HEK293 (cell line): ENCODE measurements around the gene SYT5.

Experiments
- IKZF3 ChIP-seq: fragments of 450-650 bp; IDR thresholded peaks from 2 replicates; pipeline ENCODE4 v1.5.0; 2018; ENCODE audit warnings: missing biosample characterization, mild to moderate bottlenecking, missing genetic modification characterization, moderate library complexity
- KLF8 ChIP-seq: fragments of 450-650 bp; formaldehyde crosslinking; IDR thresholded peaks from 2 replicates; pipeline ENCODE4 v1.5.1; 2016; ENCODE audit warnings: missing biosample characterization, missing genetic modification characterization
- KLF9 ChIP-seq: fragments of 450-650 bp; formaldehyde crosslinking; IDR thresholded peaks from 2 replicates; pipeline ENCODE4 v1.5.1; 2016; ENCODE audit warnings: missing biosample characterization, missing genetic modification characterization, low read depth
- SCRT1 ChIP-seq: fragments of 450-650 bp; formaldehyde crosslinking; IDR thresholded peaks from 2 replicates; pipeline ENCODE4 v1.5.1; 2016; ENCODE audit warnings: missing biosample characterization, missing genetic modification characterization, borderline replicate concordance
- ZBTB48 ChIP-seq: fragments of 450-650 bp; formaldehyde crosslinking; IDR thresholded peaks from 2 replicates; pipeline ENCODE4 v1.5.1; 2016; ENCODE audit warnings: missing biosample characterization, missing genetic modification characterization
- ZNF239 ChIP-seq: fragments of 450-650 bp; formaldehyde crosslinking; IDR thresholded peaks from 2 replicates; pipeline ENCODE4 v1.5.1; 2016; ENCODE audit warnings: missing biosample characterization, missing genetic modification characterization
- ZNF24 ChIP-seq: fragments of 450-650 bp; formaldehyde crosslinking; IDR thresholded peaks from 2 replicates; pipeline ENCODE4 v1.5.1; 2016; ENCODE audit warnings: missing biosample characterization, missing genetic modification characterization
- ZNF292 ChIP-seq: fragments of 450-650 bp; formaldehyde crosslinking; IDR thresholded peaks from 2 replicates; pipeline ENCODE4 v1.5.1; 2016; ENCODE audit warnings: low read depth, missing biosample characterization, missing genetic modification characterization, borderline replicate concordance
- ZNF335 ChIP-seq: fragments of 450-650 bp; formaldehyde crosslinking; conservative IDR thresholded peaks from 2 replicates; pipeline ENCODE4 v1.5.1; 2016; ENCODE audit warnings: missing biosample characterization, missing genetic modification characterization
- ZNF37A ChIP-seq: fragments of 450-650 bp; IDR thresholded peaks from 2 replicates; pipeline ENCODE4 v1.5.1; 2018; ENCODE audit warnings: missing biosample characterization, missing genetic modification characterization
- ZNF391 ChIP-seq: fragments of 450-650 bp; formaldehyde crosslinking; IDR thresholded peaks from 2 replicates; pipeline ENCODE4 v1.5.1; 2016; ENCODE audit warnings: low read depth, missing biosample characterization, missing genetic modification characterization, borderline replicate concordance
- ZNF394 ChIP-seq: fragments of 450-650 bp; formaldehyde crosslinking; IDR thresholded peaks from 2 replicates; pipeline ENCODE4 v1.5.1; 2016; ENCODE audit warnings: missing biosample characterization, missing genetic modification characterization, mild to moderate bottlenecking, moderate library complexity, borderline replicate concordance
- ZNF416 ChIP-seq: fragments of 450-650 bp; formaldehyde crosslinking; IDR thresholded peaks from 2 replicates; pipeline ENCODE4 v1.5.1; 2016; ENCODE audit warnings: missing biosample characterization, missing genetic modification characterization
- ZNF510 ChIP-seq: fragments of 450-650 bp; formaldehyde crosslinking; IDR thresholded peaks from 2 replicates; pipeline ENCODE4 v1.5.1; 2018; ENCODE audit warnings: mild to moderate bottlenecking, missing genetic modification characterization, missing biosample characterization; ENCODE audit not compliant: insufficient replicate concordance
- ZNF600 ChIP-seq: fragments of 450-650 bp; formaldehyde crosslinking; IDR thresholded peaks from 2 replicates; pipeline ENCODE4 v1.5.1; 2016; ENCODE audit warnings: missing biosample characterization, missing genetic modification characterization
- ZNF658 ChIP-seq: fragments of 450-650 bp; formaldehyde crosslinking; IDR thresholded peaks from 2 replicates; pipeline ENCODE4; 2016; ENCODE audit warnings: missing biosample characterization, missing genetic modification characterization
- ZNF670 ChIP-seq: fragments of 450-650 bp; formaldehyde crosslinking; IDR thresholded peaks from 2 replicates; pipeline ENCODE4 v1.5.1; 2016; ENCODE audit warnings: missing biosample characterization, missing genetic modification characterization, low read depth
- ZNF777 ChIP-seq: fragments of 450-650 bp; formaldehyde crosslinking; IDR thresholded peaks from 2 replicates; pipeline ENCODE4 v1.5.1; 2017; ENCODE audit warnings: missing biosample characterization, missing genetic modification characterization, borderline replicate concordance
- ZNF791 ChIP-seq: fragments of 450-650 bp; formaldehyde crosslinking; IDR thresholded peaks from 2 replicates; pipeline ENCODE4 v1.5.1; 2016; ENCODE audit warnings: missing biosample characterization, missing genetic modification characterization
- ZNF843 ChIP-seq: fragments of 450-650 bp; formaldehyde crosslinking; IDR thresholded peaks from 2 replicates; pipeline ENCODE4 v1.5.1; 2016; ENCODE audit warnings: missing biosample characterization, missing genetic modification characterization
- ZSCAN30 ChIP-seq: fragments of 450-650 bp; IDR thresholded peaks from 2 replicates; pipeline ENCODE4 v1.5.1; 2018; ENCODE audit warnings: missing biosample characterization, mild to moderate bottlenecking, missing genetic modification characterization, moderate library complexity
- ZXDB ChIP-seq: fragments of 450-650 bp; formaldehyde crosslinking; IDR thresholded peaks from 2 replicates; pipeline ENCODE4 v1.5.1; 2016; ENCODE audit warnings: missing biosample characterization, missing genetic modification characterization
- TF ChIP-seq, protein P1 (sequence below): fragments of 450-650 bp; formaldehyde crosslinking; optimal IDR thresholded peaks from 2 replicates; pipeline ENCODE3; 2016; ENCODE audit warnings: missing biosample characterization, mild to moderate bottlenecking, missing genetic modification characterization
- TF ChIP-seq, protein P2 (sequence below): fragments of 450-650 bp; formaldehyde crosslinking; IDR thresholded peaks from 2 replicates; pipeline ENCODE4 v1.5.1; 2016; ENCODE audit warnings: missing biosample characterization, missing genetic modification characterization
- TF ChIP-seq, protein P3 (sequence below): fragments of 450-650 bp; formaldehyde crosslinking; conservative IDR thresholded peaks from 2 replicates; pipeline ENCODE4 v1.5.1; 2016; ENCODE audit warnings: low read depth, missing biosample characterization, missing genetic modification characterization
- TF ChIP-seq, protein P4 (sequence below): fragments of 450-650 bp; formaldehyde crosslinking; IDR thresholded peaks from 2 replicates; pipeline ENCODE4 v1.5.1; 2017; ENCODE audit warnings: missing biosample characterization, missing genetic modification characterization
- TF ChIP-seq, protein P5 (sequence below): fragments of 450-650 bp; formaldehyde crosslinking; conservative IDR thresholded peaks from 2 replicates; pipeline ENCODE4 v1.5.1; 2016; ENCODE audit warnings: low read depth, missing biosample characterization, missing genetic modification characterization

The SYT5 gene

GRCh38 chr19:55160128-55160985 lies 19.7 kb downstream of the SYT5 start (continued):
- TF ChIP-seq ZNF777 (tag by site-specific recombination) (peak; percentile 72), ZNF391 (tag by site-specific recombination) (peak; percentile 54; the same call in 1 of the 2 replicates), ZSCAN30 (peak; percentile 73), ZNF670 (no peak), ZNF292 (tag by site-specific recombination) (no peak), KLF8 (tag by site-specific recombination) (peak; percentile 70; the same call in 1 of the 2 replicates), ZNF335 (tag by site-specific recombination) (peak; percentile 20; the same call in 1 of the 2 replicates), ZNF37A (no peak), ZNF416 (tag by site-specific recombination) (no peak), SCRT1 (tag by site-specific recombination) (0 out of 2 replicates have a peak, but pooled peaks have one; percentile 31), ZNF239 (tag by site-specific recombination) (no peak), ZNF600 (tag by site-specific recombination) (0 out of 2 replicates have a peak, but pooled peaks have one; percentile 26), ZBTB48 (tag by site-specific recombination) (peak; percentile 29; the same call in 1 of the 2 replicates), ZNF843 (tag by site-specific recombination) (peak; percentile 59), KLF9 (tag by site-specific recombination) (peak; percentile 89), ZNF658 (tag by site-specific recombination) (no peak), ZNF24 (tag by site-specific recombination) (0 out of 2 replicates have a peak, but pooled peaks have one; percentile 42), ZNF791 (tag by site-specific recombination) (no peak), ZNF394 (tag by site-specific recombination) (peak; percentile 89), ZNF510 (tag by site-specific recombination) (no peak), IKZF3 (peak; percentile 21; the same call in 1 of the 2 replicates), ZXDB (tag by site-specific recombination) (peak; percentile 57; the same call in 1 of the 2 replicates)
- TF ChIP-seq, protein P1, sequence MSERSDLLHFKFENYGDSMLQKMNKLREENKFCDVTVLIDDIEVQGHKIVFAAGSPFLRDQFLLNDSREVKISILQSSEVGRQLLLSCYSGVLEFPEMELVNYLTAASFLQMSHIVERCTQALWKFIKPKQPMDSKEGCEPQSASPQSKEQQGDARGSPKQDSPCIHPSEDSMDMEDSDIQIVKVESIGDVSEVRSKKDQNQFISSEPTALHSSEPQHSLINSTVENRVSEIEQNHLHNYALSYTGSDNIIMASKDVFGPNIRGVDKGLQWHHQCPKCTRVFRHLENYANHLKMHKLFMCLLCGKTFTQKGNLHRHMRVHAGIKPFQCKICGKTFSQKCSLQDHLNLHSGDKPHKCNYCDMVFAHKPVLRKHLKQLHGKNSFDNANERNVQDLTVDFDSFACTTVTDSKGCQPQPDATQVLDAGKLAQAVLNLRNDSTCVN (tag by site-specific recombination): peak; percentile 35
- TF ChIP-seq, protein P2, sequence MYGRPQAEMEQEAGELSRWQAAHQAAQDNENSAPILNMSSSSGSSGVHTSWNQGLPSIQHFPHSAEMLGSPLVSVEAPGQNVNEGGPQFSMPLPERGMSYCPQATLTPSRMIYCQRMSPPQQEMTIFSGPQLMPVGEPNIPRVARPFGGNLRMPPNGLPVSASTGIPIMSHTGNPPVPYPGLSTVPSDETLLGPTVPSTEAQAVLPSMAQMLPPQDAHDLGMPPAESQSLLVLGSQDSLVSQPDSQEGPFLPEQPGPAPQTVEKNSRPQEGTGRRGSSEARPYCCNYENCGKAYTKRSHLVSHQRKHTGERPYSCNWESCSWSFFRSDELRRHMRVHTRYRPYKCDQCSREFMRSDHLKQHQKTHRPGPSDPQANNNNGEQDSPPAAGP (tag by site-specific recombination): no peak
- TF ChIP-seq, protein P3, sequence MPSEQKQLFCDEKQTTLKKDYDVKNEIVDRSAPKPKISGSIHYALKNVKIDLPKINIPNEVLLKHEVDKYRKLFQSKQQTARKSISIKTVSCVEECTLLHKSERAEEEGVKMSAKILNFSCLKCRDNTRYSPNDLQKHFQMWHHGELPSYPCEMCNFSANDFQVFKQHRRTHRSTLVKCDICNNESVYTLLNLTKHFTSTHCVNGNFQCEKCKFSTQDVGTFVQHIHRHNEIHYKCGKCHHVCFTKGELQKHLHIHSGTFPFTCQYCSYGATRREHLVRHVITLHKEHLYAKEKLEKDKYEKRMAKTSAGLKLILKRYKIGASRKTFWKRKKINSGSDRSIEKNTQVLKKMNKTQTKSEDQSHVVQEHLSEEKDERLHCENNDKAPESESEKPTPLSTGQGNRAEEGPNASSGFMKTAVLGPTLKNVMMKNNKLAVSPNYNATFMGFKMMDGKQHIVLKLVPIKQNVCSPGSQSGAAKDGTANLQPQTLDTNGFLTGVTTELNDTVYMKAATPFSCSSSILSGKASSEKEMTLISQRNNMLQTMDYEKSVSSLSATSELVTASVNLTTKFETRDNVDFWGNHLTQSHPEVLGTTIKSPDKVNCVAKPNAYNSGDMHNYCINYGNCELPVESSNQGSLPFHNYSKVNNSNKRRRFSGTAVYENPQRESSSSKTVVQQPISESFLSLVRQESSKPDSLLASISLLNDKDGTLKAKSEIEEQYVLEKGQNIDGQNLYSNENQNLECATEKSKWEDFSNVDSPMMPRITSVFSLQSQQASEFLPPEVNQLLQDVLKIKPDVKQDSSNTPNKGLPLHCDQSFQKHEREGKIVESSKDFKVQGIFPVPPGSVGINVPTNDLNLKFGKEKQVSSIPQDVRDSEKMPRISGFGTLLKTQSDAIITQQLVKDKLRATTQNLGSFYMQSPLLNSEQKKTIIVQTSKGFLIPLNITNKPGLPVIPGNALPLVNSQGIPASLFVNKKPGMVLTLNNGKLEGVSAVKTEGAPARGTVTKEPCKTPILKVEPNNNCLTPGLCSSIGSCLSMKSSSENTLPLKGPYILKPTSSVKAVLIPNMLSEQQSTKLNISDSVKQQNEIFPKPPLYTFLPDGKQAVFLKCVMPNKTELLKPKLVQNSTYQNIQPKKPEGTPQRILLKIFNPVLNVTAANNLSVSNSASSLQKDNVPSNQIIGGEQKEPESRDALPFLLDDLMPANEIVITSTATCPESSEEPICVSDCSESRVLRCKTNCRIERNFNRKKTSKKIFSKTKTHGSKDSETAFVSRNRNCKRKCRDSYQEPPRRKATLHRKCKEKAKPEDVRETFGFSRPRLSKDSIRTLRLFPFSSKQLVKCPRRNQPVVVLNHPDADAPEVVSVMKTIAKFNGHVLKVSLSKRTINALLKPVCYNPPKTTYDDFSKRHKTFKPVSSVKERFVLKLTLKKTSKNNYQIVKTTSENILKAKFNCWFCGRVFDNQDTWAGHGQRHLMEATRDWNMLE (tag by site-specific recombination): no peak
- TF ChIP-seq, protein P4, sequence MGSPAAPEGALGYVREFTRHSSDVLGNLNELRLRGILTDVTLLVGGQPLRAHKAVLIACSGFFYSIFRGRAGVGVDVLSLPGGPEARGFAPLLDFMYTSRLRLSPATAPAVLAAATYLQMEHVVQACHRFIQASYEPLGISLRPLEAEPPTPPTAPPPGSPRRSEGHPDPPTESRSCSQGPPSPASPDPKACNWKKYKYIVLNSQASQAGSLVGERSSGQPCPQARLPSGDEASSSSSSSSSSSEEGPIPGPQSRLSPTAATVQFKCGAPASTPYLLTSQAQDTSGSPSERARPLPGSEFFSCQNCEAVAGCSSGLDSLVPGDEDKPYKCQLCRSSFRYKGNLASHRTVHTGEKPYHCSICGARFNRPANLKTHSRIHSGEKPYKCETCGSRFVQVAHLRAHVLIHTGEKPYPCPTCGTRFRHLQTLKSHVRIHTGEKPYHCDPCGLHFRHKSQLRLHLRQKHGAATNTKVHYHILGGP (tag by site-specific recombination): no peak
- TF ChIP-seq, protein P5, sequence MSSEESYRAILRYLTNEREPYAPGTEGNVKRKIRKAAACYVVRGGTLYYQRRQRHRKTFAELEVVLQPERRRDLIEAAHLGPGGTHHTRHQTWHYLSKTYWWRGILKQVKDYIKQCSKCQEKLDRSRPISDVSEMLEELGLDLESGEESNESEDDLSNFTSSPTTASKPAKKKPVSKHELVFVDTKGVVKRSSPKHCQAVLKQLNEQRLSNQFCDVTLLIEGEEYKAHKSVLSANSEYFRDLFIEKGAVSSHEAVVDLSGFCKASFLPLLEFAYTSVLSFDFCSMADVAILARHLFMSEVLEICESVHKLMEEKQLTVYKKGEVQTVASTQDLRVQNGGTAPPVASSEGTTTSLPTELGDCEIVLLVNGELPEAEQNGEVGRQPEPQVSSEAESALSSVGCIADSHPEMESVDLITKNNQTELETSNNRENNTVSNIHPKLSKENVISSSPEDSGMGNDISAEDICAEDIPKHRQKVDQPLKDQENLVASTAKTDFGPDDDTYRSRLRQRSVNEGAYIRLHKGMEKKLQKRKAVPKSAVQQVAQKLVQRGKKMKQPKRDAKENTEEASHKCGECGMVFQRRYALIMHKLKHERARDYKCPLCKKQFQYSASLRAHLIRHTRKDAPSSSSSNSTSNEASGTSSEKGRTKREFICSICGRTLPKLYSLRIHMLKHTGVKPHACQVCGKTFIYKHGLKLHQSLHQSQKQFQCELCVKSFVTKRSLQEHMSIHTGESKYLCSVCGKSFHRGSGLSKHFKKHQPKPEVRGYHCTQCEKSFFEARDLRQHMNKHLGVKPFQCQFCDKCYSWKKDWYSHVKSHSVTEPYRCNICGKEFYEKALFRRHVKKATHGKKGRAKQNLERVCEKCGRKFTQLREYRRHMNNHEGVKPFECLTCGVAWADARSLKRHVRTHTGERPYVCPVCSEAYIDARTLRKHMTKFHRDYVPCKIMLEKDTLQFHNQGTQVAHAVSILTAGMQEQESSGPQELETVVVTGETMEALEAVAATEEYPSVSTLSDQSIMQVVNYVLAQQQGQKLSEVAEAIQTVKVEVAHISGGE (tag by site-specific recombination): peak; percentile 46; the same call in 1 of the 2 replicates
